ENCODE data around the gene NTN5. TPM values are rescaled to one million over a fixed set of nuclear protein-coding genes. Genes with fewer than 3 reads are reported as not detected.

The NTN5 gene
- total RNA-seq, 1 experiment from 2014 or later = not detected

GRCh38 chr19:48668332-48668731 is 4.5 kb downstream of the NTN5 start:
- no peak overlapping the region for H3K4me3 ChIP-seq (ENCODE audit: low read depth, low read length, poor library complexity, severe bottlenecking)
- no peak for DNase-seq (ENCODE audit: low spot score)
- no peaks in the 10 kb centered on the region for H3K4me1 ChIP-seq (ENCODE audit: insufficient read depth, low read length, poor library complexity, severe bottlenecking)
- no TSS peak for BruUV-seq (replicated peaks)
- no peak overlapping the region for H3K27ac ChIP-seq (ENCODE audit: low read depth, low read length, poor library complexity, severe bottlenecking)
- H3K9me3 ChIP-seq (ENCODE audit: low read depth, low read length, poor library complexity, severe bottlenecking) = no peaks in the 10 kb centered on the region
- no peaks in the 10 kb centered on the region for H3K27me3 ChIP-seq (replicated peaks; ENCODE audit: insufficient read depth, low read depth, low read length, poor library complexity)
- intact Hi-C loops (cut with micrococcal nuclease; ENCODE audit: unreplicated experiment) = no loop called here
- no peak for TF ChIP-seq CTCF (conservative IDR thresholded peaks at IDR 0.05; ENCODE audit: low read depth, low read length)
- TF ChIP-seq EZH2 (IDR thresholded peaks at IDR 0.05; ENCODE audit: borderline replicate concordance, low read depth, low read length, poor library complexity, severe bottlenecking) = no peak
- CTCF ChIA-PET = no interaction called here
- no peaks in the 10 kb centered on the region for H3K36me3 ChIP-seq (ENCODE audit: insufficient read depth, low read length, poor library complexity, severe bottlenecking)
- POLR2A ChIA-PET (ENCODE audit: low non-redundant PET) = no interaction called here

DNA sequence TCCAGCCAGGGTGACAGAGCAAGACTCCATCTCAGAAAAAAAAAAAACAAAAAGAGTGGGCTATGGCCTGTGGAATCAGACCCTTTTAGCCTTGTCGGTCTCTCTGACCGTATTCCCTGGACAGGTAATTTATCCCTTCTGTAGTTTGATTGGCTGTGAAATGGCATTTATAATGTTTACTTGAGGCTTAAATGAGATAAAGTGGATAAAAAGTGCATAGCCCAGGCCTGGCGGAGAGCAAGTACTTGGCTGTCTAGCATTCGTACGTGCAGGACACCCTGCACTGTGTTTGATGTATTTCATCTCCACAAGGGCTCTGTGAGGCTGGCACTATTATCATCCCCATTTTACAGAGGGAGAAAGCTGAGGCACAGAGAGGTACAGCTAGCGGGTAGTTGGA is 7.0 kb downstream of the NTN5 start:
- TF ChIP-seq EZH2 (IDR thresholded peaks at IDR 0.05; ENCODE audit: borderline replicate concordance, low read depth, low read length, poor library complexity, severe bottlenecking) (no peak), CTCF (conservative IDR thresholded peaks at IDR 0.05; ENCODE audit: low read depth, low read length) (no peak)
- ChIA-PET CTCF (no interaction called here), POLR2A (ENCODE audit: low non-redundant PET) (no interaction called here)
- H3K4me3 ChIP-seq (ENCODE audit: low read depth, low read length, poor library complexity, severe bottlenecking) = no peak overlapping the region
- intact Hi-C loops (cut with micrococcal nuclease; ENCODE audit: unreplicated experiment) = no loop called here
- no peaks in the 10 kb centered on the region for H3K36me3 ChIP-seq (ENCODE audit: insufficient read depth, low read length, poor library complexity, severe bottlenecking)
- DNase-seq (ENCODE audit: low spot score) = no peak
- no TSS peak for BruUV-seq (replicated peaks)
- no peaks in the 10 kb centered on the region for H3K27me3 ChIP-seq (replicated peaks; ENCODE audit: insufficient read depth, low read depth, low read length, poor library complexity)
- no peaks in the 10 kb centered on the region for H3K9me3 ChIP-seq (ENCODE audit: low read depth, low read length, poor library complexity, severe bottlenecking)
- no peak overlapping the region for H3K27ac ChIP-seq (ENCODE audit: low read depth, low read length, poor library complexity, severe bottlenecking)
- no peaks in the 10 kb centered on the region for H3K4me1 ChIP-seq (ENCODE audit: insufficient read depth, low read length, poor library complexity, severe bottlenecking)

GRCh38 chr19:48664476-48664875 is 8.3 kb downstream of the NTN5 start:
- no peaks in the 10 kb centered on the region for H3K36me3 ChIP-seq (ENCODE audit: insufficient read depth, low read length, poor library complexity, severe bottlenecking)
- H3K4me3 ChIP-seq (ENCODE audit: low read depth, low read length, poor library complexity, severe bottlenecking) = no peak overlapping the region
- no TSS peak for BruUV-seq (replicated peaks)
- H3K9me3 ChIP-seq (ENCODE audit: low read depth, low read length, poor library complexity, severe bottlenecking) = no peaks in the 10 kb centered on the region
- no peak overlapping the region for H3K27ac ChIP-seq (ENCODE audit: low read depth, low read length, poor library complexity, severe bottlenecking)
- CTCF ChIA-PET = interaction anchor here (0.6 to 0.7 kb wide), 2 partner anchors 176 to 906 kb away, joined by 3 to 4 read pairs; no protein-coding TSS in a partner anchor
- H3K4me1 ChIP-seq (ENCODE audit: insufficient read depth, low read length, poor library complexity, severe bottlenecking) = no peaks in the 10 kb centered on the region
- POLR2A ChIA-PET (ENCODE audit: low non-redundant PET) = no interaction called here
- no peaks in the 10 kb centered on the region for H3K27me3 ChIP-seq (replicated peaks; ENCODE audit: insufficient read depth, low read depth, low read length, poor library complexity)
- no peak for TF ChIP-seq CTCF (conservative IDR thresholded peaks at IDR 0.05; ENCODE audit: low read depth, low read length)
- no peak for TF ChIP-seq EZH2 (IDR thresholded peaks at IDR 0.05; ENCODE audit: borderline replicate concordance, low read depth, low read length, poor library complexity, severe bottlenecking)
- DNase-seq (ENCODE audit: low spot score) = no peak
- intact Hi-C loops (cut with micrococcal nuclease; ENCODE audit: unreplicated experiment) = no loop called here
